B cell (primary cell): Measurements from ENCODE around the gene ARHGAP23. TPM values are rescaled to one million over a fixed set of nuclear protein-coding genes. Genes with fewer than 3 reads are reported as not detected.

Source experiments
- ATAC-seq: fragments of 200-7000 bp; cut with Tn5 transposase; one replicate; pipeline ENCODE4 v1.10.0; 2021; ENCODE audit warnings: low read depth, mild to moderate bottlenecking, moderate number of reproducible peaks, moderate library complexity
- CTCF ChIA-PET: fragments of 350-600 bp; sonication (Branson Sonifier 250); formaldehyde crosslinking; loops from one replicate; lab custom pipeline; 2021; ENCODE audit warnings: antibody characterized with exemption, inconsistent platforms; lab: Charles Lee
- POLR2A ChIA-PET: fragments of 350-600 bp; sonication (Branson Sonifier 250); formaldehyde crosslinking; loops from one replicate; lab custom pipeline; 2021; ENCODE audit warnings: antibody characterized with exemption; lab: Charles Lee
- DNase-seq: peaks from one replicate; pipeline ENCODE4 v3.0.0; 2013
- H2AFZ ChIP-seq: 2 replicates; pipeline ENCODE4 v1.6.1; 2012; ENCODE audit warnings: mild to moderate bottlenecking, low read depth, low read length; ENCODE audit not compliant: insufficient read depth, poor library complexity, severe bottlenecking
- H3K27ac ChIP-seq, 2 donors: 1 replicate in 1 of 2; 2 replicates in 1 of 2; pipeline ENCODE4 v1.5.1; 2012 to 2013; ENCODE audit warnings: low read length in 2 of 2, mild to moderate bottlenecking in 2 of 2, moderate library complexity in 1 of 2
- H3K27me3 ChIP-seq, 4 experiments: fragments of 200-600 bp in 1 of 4; sonication (generic) in 1 of 4; replicated peaks in 1 of 4; 1 replicate in 2 of 4; 2 replicates in 2 of 4; pipeline versions ENCODE4 v1.6.1 to v1.7.0; 2013 to 2016; ENCODE audit warnings: low read length in 3 of 4, mild to moderate bottlenecking in 2 of 4, mixed read lengths in 1 of 4, moderate library complexity in 1 of 4; ENCODE audit not compliant: insufficient read depth in 4 of 4, control insufficient read depth in 3 of 4; ENCODE audit errors: control extremely low read depth in 1 of 4
- H3K36me3 ChIP-seq, 2 experiments: replicated peaks in 1 of 2; 1 replicate in 1 of 2; 2 replicates in 1 of 2; pipeline versions ENCODE4 v1.6.1 to v1.7.1; 2013; ENCODE audit warnings: low read length in 1 of 2; ENCODE audit not compliant: insufficient read depth in 2 of 2, control insufficient read depth in 1 of 2; ENCODE audit errors: control extremely low read depth in 1 of 2, extremely low read depth in 1 of 2
- H3K4me1 ChIP-seq, 2 donors: fragments of 200-600 bp in 1 of 2; sonication (generic) in 1 of 2; 1 replicate in 1 of 2; 2 replicates in 1 of 2; pipeline versions ENCODE4 v1.5.1 to v1.6.1; 2013 to 2017; ENCODE audit warnings: low read length in 2 of 2; ENCODE audit not compliant: control insufficient read depth in 2 of 2, insufficient read depth in 2 of 2
- H3K4me2 ChIP-seq: replicated peaks from 2 replicates; pipeline ENCODE3; 2012; ENCODE audit warnings: mild to moderate bottlenecking, low read depth, low read length; ENCODE audit not compliant: poor library complexity, severe bottlenecking
- H3K4me3 ChIP-seq, 5 experiments: fragments of 200-600 bp in 1 of 5; sonication (generic) in 1 of 5; 1 replicate in 3 of 5; 2 replicates in 2 of 5; pipeline versions ENCODE4 v1.5.1 to v1.7.0; 2011 to 2016; ENCODE audit warnings: low read length in 4 of 5, mild to moderate bottlenecking in 4 of 5, low read depth in 2 of 5, control low read depth in 1 of 5, moderate library complexity in 1 of 5; ENCODE audit not compliant: insufficient read depth in 1 of 5; ENCODE audit errors: control extremely low read depth in 1 of 5, extremely low read depth in 1 of 5
- H3K79me2 ChIP-seq: fragments of 200-600 bp; sonication (generic); one replicate; pipeline ENCODE4 v1.6.0; 2016; ENCODE audit warnings: low read length; ENCODE audit not compliant: control insufficient read depth, insufficient read depth
- H3K9ac ChIP-seq: fragments of 200-600 bp; sonication (generic); 2 replicates; pipeline ENCODE4 v1.6.1; 2017; ENCODE audit warnings: mild to moderate bottlenecking, low read length, moderate library complexity
- H3K9me3 ChIP-seq, 3 donors: one replicate each; pipeline versions ENCODE4 v1.6.1 to v1.7.1; 2013; ENCODE audit warnings: low read length in 2 of 3; ENCODE audit not compliant: control insufficient read depth in 2 of 3, insufficient read depth in 1 of 3; ENCODE audit errors: control extremely low read depth in 1 of 3
- H4K20me1 ChIP-seq: 2 replicates; pipeline ENCODE4 v1.6.0; 2012; ENCODE audit warnings: mild to moderate bottlenecking, low read length; ENCODE audit not compliant: insufficient read depth, control insufficient read depth, poor library complexity, severe bottlenecking
- H3K27ac Mint-ChIP-seq: one replicate; pipeline ENCODE4 v1.8.0; 2021; ENCODE audit warnings: mixed read lengths
- H3K27me3 Mint-ChIP-seq: one replicate; pipeline ENCODE4 v1.8.0; 2021; ENCODE audit warnings: mixed read lengths
- H3K4me1 Mint-ChIP-seq: one replicate; pipeline ENCODE4 v1.8.0; 2021; ENCODE audit warnings: mixed read lengths
- H3K4me3 Mint-ChIP-seq: one replicate; pipeline ENCODE4 v1.8.0; 2021; ENCODE audit warnings: mixed read lengths
- H3K9me3 Mint-ChIP-seq: one replicate; pipeline ENCODE4 v1.8.0; 2022; ENCODE audit warnings: mixed read lengths; ENCODE audit not compliant: insufficient read depth
- EZH2 ChIP-seq: IDR thresholded peaks from 2 replicates; pipeline ENCODE4 v1.6.1; 2012; ENCODE audit warnings: borderline replicate concordance, low read depth, mild to moderate bottlenecking, moderate library complexity, low read length; ENCODE audit not compliant: insufficient read depth, poor library complexity, severe bottlenecking
- WGBS: methylation state at CpG from one replicate; pipeline ENCODE4 v1.1.5; 2013; ENCODE audit warnings: missing lambda C conversion rate; ENCODE audit not compliant: insufficient coverage; 5-methylcytosine and 5-hydroxymethylcytosine counted together
- intact Hi-C: fragments of 100-400 bp; cut with micrococcal nuclease; formaldehyde crosslinking; loops from one replicate; pipeline ENCODE4 v1.10.0; 2022
- polyA plus RNA-seq: library from polyadenylated mRNA; depleted of rRNA; stranded (reverse); fragments of >200 nt; gene quantifications from 2 replicates; pipeline ENCODE4 v1.2.3, GENCODE V29; 2012
- total RNA-seq, 2 donors: library from RNA; stranded (reverse); fragments of 120-200 nt in 1 of 2; gene quantifications; 1 replicate in 1 of 2; 2 replicates in 1 of 2; pipeline versions ENCODE4 v1.2.3 to v1.2.4, GENCODE V29; 2013 to 2022
- TF ChIP-seq, protein P1 (sequence below): fragments of 200-600 bp; IDR thresholded peaks from one replicate; pipeline ENCODE4 v1.8.0; 2022; ENCODE audit warnings: antibody characterized with exemption, mild to moderate bottlenecking

ARHGAP23 gene
- total and polyA plus RNA-seq, 2 donors (not counting 1 experiment from before 2014, with no cell fraction given), result 0.07 to 0.12 TPM

DNA sequence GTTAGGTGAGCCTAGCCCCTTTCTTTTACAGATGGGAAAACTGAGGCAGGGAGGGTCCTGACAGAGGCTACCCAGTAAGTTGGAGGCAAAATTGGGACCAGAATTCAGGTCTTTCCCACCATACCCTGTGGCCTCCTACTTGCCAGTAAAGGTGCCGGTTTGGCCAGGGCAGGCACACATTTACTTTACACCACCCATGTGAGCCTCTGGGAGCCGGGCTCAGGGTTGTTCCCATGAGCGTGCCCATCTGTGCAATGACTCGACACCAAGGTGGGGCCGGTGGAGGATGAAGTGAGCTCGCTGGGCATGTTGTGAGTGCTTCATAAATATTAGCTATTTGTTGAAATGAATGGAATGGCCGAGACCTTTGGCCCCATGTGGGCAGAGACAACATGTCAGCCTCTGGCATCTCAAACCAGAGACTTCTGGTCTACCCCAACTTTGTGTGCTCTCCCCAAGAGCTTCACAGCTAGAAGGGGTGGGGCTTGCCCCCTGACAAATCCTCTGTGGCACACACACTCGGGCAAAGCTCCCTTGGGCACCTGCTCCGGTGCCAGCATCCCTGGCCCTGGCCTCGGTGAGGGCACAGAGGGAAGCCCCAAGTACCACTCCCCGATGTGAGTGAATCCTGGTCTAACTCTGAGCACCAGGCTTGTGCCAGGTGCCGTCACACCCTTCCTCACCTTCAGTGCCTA, 117.4 kb downstream of the ARHGAP23 start:
- Histone ChIP-seq H4K20me1 (no peaks in the 10 kb centered on the region), H3K9ac (no peak overlapping the region), H3K27me3 (peaks cover 0 to 8% (median 1%) of the 10 kb centered on the region in 4 experiments), H3K4me2 (no peak overlapping the region), H2AFZ (no peak overlapping the region), H3K36me3 (no peaks in the 10 kb centered on the region), H3K79me2 (no peaks in the 10 kb centered on the region), H3K9me3 (no peaks in the 10 kb centered on the region), H3K27ac (no peak overlapping the region), H3K4me3 (no peak overlapping the region), H3K4me1 (no peaks in the 10 kb centered on the region)
- ChIA-PET CTCF (interaction anchor here (1.2 kb wide), 1 partner anchor 190 kb away, joined by 3 read pairs; no protein-coding TSS in a partner anchor), POLR2A (no interaction called here)
- Mint-ChIP-seq H3K4me1 (no peaks in the 10 kb centered on the region), H3K9me3 (no peaks in the 10 kb centered on the region), H3K27ac (no peak overlapping the region), H3K27me3 (peaks cover 24% of the 10 kb centered on the region), H3K4me3 (no peak overlapping the region)
- TF ChIP-seq EZH2, result no peak
- TF ChIP-seq, protein P1, sequence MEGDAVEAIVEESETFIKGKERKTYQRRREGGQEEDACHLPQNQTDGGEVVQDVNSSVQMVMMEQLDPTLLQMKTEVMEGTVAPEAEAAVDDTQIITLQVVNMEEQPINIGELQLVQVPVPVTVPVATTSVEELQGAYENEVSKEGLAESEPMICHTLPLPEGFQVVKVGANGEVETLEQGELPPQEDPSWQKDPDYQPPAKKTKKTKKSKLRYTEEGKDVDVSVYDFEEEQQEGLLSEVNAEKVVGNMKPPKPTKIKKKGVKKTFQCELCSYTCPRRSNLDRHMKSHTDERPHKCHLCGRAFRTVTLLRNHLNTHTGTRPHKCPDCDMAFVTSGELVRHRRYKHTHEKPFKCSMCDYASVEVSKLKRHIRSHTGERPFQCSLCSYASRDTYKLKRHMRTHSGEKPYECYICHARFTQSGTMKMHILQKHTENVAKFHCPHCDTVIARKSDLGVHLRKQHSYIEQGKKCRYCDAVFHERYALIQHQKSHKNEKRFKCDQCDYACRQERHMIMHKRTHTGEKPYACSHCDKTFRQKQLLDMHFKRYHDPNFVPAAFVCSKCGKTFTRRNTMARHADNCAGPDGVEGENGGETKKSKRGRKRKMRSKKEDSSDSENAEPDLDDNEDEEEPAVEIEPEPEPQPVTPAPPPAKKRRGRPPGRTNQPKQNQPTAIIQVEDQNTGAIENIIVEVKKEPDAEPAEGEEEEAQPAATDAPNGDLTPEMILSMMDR, result no peak
- ATAC-seq (no peak), DNase-seq (no peak)
- intact Hi-C loops, result no loop called here
- WGBS, result 83% methylated on average over 8 of the region's 12 CpGs

DNA sequence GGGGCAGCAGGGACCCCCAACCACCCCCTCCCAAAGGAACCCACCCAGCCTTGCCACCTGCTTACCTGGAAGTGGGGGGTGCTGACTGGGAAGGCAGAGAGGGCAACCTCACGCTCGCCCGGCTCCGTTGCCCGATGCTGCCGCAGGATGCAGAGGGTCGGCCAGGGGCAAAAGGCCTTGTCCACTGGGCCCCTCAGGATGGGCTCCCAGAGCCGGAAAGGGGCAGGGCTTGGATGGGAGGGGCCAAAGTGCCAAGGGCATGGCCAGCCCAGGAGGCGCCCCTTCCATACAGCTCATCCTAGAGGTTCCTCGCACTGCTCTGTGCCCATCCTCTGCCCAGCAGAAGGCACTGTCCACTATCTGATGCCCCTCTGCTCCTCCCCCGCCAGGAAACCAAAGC, 118.1 kb downstream of the ARHGAP23 start:
- ATAC-seq (no peak), DNase-seq (no peak)
- Histone ChIP-seq H4K20me1 (no peaks in the 10 kb centered on the region), H2AFZ (no peak overlapping the region), H3K4me3 (no peak overlapping the region), H3K4me1 (no peaks in the 10 kb centered on the region), H3K4me2 (no peak overlapping the region), H3K36me3 (no peaks in the 10 kb centered on the region), H3K27ac (no peak overlapping the region), H3K27me3 (peaks cover 0 to 8% (median 1%) of the 10 kb centered on the region in 4 experiments), H3K9ac (no peak overlapping the region), H3K9me3 (no peaks in the 10 kb centered on the region), H3K79me2 (no peaks in the 10 kb centered on the region)
- WGBS, result 75% methylated on average over 5 of the region's 11 CpGs
- no peaks in the 10 kb centered on the region for H3K9me3 Mint-ChIP-seq
- intact Hi-C loops, result no loop called here
- ChIA-PET CTCF (interaction anchor here (1.2 kb wide), 1 partner anchor 189 kb away, joined by 3 read pairs; no protein-coding TSS in a partner anchor), POLR2A (no interaction called here)
- H3K4me1 Mint-ChIP-seq, result no peaks in the 10 kb centered on the region
- H3K27ac Mint-ChIP-seq, result no peak overlapping the region
- TF ChIP-seq, protein P1, result no peak
- no peak overlapping the region for H3K4me3 Mint-ChIP-seq
- peaks cover 25% of the 10 kb centered on the region for H3K27me3 Mint-ChIP-seq
